ENCODE results near the gene SPTLC2.
"Not testable (repeated sequence)": the region's sequence is repeated elsewhere in the genome, so short reads cannot be mapped to it uniquely, and the experiment has no call there.

SPTLC2 gene

DNA sequence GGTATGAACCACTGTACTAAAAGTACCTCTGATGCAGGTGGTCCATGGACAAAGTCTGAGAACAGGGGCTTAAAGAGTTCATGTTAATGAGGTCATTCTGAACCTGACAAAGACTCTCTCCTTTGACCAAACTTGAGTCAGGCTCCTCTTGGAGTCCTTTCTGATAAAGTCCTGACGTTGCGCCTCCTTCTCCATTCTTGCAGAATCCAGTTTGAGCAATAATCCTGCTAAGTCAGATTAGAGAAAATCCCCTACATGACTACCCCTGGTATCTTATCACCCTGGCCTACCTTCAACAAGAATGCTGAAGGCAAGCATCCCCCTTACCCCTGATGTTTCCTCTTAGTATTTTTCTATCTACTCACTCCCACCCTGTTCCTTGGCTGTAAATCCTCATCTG, 71.9 kb downstream of the SPTLC2 start:
- DNase-seq = no peak

DNA sequence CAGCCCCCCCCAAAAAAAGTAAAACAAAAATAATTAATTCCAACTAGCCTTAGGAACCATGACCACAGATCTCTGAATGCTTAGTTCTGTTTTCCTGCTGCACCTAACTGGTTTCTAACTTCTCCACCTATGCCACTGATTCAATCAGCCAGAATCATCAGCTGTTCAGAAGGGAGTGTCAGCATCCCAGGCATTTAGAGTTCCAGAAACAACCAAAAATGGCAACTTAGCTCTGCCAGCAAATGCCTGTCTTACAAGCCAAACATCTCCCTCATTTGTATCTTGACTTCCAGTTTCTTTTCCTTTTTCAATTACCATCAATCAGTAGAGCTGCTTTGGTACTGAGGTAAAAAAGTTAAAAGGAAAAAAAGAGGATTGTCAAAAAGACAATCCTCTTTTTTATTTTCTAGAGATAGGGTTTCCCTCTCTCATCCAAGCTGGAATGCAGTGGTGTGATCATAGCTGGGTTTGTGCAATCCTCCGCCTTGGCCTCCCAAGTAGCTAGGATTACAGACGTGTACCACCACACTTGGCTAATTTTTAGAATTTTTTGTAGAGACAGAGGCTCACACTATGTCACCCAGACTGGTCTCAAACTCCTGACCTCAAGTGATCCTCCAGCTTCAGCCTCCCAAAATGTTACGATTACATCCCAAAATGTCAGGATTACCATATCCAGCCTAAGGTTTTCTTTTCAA, 72.7 kb downstream of the SPTLC2 start:
- DNase-seq = no peak

DNA sequence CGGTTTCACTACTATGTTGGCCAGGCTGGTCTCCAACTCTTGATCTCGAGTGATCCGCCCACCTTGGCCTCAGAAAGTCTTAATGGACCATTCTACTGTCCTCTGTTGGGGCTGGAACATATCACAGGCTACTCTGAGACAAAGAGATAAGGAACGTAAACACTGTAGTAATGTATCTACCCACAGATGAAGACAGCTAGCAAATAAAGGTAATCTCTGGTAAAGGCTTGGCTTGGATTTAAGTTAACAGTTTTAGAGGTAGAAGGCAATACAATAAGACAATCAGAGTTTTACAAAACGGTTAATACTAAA, 73.2 kb downstream of the SPTLC2 start:
- DNase-seq = no peak

DNA sequence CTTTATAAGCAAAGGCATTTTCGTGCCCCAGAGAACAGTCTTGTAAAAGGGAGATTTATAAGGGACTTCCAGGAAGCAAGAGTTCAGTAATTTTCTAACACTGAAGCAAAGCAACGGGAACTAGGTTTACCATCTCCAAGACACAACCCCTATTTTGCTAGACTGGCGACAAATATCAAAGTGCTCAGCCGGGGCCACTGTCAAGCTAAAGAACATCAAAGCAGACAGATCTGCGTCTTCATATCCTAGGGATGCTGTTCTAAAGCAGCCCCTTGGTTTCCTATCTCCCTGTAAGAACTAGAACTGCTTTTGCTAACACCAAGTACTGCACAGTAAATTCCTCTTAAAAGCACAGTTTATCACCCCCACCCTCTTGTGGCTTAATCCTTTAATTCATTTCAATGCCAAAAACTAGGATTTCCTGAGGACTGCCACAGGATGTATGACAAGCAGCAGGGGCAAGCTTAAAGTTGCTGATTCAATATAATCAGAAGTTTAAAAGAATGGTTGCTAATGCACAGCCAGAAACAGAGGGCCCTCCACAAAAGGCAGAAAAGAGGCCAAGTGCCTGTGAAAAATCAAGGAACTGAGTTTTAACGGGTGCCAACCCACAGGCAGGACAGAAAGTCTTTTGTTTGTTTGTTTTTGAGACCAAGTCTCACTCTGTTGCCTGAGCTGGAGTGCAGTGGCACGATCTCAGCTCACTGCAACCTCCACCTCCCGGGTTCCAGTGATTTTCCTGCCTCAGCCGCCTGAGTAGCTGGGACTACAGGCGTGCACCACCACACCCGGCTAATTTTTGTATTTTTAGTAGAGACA, 73.8 kb downstream of the SPTLC2 start:
- no peak for DNase-seq

DNA sequence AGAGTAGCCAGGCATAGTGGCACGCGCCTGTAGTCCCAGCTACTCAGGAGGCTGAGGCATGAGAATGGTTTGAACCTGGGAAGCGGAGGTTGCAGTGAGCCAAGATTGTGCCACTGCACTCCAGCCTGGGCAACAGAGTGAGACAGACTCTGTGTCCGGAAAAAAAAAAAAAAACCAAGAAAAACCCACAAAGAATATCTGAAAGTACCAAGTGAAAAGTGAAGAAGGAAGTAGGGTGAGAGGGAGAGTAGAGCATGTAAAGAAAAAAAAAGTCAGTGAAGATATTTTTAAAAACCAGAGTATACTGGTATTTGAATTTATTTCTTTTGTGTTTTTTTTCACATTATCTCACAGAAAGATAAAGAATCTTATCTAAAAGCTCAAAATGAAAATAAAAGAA, 74.5 kb downstream of the SPTLC2 start:
- no peak for DNase-seq

DNA sequence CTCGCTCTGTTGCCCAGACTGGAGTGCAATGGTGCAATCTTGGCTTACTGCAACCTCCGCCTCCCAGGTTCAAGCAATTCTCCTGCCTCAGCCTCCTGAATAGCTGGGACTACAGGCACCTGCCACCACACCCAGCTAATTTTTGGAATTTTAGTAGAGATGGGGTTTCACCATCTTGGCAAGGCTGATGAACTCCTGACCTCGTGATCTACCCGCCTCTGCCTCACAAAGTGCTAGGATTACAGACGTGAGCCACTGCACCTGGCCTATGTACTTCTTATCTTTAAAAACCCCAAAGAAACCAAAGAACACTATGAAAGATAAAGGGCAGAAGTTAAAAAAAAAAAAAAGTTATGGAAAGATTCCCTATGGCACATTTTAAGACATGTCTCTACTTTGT, 79.5 kb downstream of the SPTLC2 start:
- DNase-seq = not testable (repeated sequence)

DNA sequence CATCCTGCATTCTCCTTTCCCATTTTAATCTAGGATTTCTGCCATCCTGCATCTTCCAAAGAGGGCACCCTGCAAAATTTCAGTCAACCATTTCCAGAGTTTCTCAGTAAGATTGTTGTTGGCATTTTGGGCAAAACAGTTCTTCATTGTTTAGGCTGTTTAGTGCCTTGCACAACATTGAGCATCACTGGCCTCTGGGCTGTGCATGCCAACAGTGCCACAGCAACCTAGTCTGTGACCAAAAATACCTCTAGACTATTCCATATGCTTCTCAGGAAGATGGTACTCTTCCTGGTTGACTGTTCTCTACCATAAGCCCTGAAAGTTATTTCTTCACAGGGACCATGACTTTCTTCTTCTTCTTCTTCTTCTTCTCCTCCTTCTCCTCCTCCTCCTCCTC, 85.4 kb downstream of the SPTLC2 start:
- no peak for DNase-seq

DNA sequence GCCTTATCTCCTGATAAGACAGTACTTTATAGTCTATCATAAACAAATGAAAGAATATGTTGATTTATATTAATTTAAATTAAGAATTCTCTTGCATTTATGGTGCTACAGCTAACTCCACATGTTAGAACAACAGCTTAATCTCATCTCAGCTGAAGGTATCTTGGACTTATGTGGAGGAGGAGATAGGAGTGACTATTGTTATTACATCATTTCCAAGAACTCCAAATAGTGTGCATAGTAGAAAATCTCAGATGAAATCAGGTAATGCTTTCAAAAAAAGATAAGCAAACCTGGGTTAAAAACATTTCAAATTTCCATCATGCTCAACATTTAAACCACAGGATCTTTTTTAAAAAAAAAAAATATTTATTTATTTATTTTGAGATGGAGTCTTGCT, 86.5 kb downstream of the SPTLC2 start:
- no peak for DNase-seq

DNA sequence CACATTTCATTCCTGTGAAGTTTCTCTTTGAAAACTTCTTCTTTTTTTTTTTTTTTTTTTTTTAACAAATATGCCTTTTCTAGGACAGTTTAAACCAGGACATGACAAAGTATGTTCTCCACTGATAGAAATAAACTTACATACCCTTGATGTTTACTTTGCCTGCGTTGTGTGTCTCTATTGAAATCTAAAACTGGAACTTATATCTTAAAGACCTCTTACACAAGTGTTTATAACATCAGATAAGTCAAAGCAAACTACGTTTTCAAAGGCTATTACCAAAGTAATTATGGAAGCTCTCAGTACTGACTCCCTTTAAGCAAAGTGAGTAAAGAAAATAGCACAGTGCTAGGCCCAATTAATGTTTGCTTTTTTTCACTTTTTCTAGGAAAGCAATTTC, 87.2 kb downstream of the SPTLC2 start:
- DNase-seq = no peak

DNA sequence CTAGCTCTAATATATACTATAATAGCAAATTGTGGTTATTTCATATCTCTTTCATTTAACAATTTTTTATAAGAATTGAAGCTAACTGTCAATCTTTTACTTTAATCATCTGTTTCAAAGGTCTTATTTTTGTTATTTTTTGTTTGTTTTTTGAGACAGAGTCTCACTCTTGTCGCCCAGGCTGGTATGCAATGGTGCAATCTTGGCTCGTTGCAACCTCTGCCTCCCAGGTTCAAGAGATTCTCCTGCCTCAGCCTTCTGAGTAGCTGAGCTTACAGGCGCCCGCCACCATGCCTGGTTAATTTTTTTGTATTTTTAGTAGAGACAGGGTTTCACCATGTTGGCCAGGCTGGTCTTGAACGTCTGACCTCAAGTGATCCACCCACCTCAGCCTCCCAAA, 87.7 kb downstream of the SPTLC2 start:
- DNase-seq = not testable (repeated sequence)

DNA sequence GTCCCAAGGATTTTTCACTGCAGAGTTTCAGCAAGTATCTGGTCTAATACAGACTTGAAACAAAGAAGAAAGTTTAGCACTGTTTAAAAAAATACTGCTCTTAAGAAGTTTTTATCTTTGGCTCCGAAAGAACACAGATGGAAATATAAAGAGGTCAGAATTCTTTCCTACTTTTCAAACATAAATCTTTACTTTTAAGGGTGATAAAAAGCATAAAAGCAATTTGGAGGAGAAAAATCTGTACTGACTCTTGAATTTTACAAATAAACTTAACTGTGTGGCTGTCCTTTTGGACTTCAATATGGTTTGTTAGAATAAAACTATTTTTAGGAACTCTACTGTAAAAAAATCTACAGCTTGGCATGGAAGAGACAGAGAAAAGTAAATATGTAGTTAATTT, 90.2 kb downstream of the SPTLC2 start:
- no peak for DNase-seq

DNA sequence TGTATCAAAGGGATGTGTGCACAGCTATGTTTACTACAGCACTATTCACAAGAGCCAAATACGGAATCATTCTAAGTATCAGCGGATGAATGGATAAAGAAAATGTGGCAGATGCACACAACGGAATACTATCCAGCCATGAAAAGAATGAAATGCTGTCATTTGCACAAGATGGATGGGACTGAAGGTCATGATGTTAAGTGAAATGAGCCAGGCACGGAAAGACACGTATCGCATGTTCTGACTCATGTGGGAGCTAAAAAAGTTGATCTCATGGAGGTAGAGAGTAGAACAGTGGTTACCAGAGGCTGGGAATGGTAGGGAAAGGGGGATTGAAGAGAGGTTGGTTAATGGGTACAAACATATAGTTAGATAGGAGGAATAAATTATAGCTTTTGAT, 91.9 kb downstream of the SPTLC2 start:
- DNase-seq = no peak

DNA sequence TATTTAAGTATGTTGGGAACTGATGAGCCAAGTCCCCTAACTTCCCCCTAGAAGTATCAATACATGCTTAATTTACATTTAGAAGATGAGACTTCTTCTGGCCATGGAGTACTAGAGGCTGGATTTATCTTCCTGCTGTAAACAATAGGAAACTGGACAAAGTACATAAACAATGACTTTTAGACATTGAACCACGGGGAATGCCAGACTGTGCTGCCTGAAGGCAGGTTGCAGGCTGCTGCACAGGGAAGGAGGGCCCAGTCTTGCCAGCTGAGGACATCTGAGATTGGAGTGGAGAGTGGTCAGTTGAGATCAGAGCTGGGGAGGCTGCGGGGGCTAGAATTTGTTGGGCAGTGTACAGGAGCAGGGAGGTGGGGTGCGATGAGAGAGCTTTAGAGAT, 93.3 kb downstream of the SPTLC2 start:
- DNase-seq = no peak

DNA sequence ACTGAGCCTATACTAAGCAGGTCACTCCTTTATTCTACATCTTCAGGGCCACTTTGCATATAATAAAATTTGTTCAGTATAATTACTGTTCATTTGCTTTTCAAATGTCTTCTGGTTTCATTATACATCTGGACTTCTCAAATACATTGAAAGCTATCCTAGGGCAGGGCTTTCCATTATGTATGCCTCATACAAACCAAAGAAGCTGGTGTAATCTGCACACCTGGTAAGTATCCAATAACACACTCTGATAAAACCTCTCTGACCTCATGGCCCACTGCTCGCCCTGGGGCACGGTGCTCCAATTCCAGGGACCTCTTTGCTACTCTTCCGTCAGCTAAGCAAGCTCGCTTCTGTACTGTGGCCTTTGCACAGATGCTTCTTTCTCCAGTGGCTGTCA, 95.9 kb downstream of the SPTLC2 start:
- DNase-seq = no peak

DNA sequence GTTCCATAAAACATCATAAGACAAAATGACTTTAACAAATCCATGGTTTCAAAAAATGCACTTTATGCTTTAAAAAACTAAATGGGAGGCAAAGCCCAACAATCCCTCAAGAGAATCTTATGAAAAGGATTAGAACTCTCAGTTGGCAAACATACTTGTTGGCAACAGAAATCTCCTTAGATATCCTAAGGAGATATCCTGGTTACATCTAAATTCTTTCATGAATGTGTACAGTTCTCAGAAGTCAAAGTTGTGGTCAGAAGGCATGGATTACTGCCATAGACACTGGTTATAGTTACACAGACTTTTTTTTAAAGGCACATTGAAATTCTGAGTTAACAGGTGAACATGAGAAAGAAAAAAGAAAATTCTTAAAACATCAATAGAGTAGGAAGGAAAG, 100.3 kb downstream of the SPTLC2 start:
- DNase-seq = no peak

DNA sequence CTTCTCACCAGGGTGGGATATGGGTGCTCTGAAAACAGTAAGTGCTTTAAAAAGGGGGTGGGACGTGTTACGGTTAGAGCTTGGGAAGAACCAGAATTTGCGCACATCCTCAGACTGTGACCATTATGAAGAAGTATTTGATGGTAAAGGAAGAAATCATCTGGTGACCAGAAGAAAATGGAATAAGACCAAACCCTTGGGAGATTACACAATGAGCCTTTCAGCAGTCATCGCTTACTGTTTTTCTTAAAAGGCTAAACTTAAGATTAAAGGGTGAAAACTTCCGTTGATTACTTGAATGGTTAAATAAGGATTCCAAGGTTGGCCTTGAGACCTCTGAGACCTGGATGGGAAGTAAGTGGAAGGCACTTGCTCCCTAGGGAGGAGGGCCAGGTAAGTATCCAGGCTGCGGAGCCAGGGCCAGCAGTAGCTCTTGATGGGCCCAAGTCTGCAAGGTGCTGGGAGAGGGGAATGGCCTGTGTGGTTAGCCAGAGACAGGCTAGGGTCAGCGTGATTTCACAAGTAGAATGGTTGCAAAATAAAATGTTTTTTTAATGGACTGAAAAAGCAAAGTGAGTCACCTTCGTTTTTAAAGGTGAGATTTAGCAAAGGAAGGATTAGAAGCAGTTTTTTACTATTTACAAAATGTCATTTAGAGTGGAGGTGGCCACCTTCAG, 104.8 kb downstream of the SPTLC2 start:
- DNase-seq = no peak

DNA sequence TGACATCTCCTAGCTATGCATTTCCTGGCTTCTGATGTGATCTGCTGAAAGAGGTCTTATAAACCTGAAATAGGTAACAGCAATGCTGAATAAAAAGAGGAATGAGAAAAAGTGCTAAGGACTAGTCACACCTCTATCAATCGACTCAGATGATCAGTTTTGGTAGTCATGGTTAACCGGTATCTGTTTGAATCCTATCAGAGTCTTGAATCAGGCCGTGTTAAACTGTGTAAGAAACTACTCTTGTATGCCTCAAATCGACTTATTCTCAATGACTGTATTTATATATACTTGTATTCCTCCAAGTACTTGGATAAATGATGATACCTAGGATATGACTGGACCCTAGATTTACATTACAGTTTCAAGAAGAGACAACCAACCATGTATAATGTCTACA, 107.1 kb downstream of the SPTLC2 start:
- no peak for DNase-seq

DNA sequence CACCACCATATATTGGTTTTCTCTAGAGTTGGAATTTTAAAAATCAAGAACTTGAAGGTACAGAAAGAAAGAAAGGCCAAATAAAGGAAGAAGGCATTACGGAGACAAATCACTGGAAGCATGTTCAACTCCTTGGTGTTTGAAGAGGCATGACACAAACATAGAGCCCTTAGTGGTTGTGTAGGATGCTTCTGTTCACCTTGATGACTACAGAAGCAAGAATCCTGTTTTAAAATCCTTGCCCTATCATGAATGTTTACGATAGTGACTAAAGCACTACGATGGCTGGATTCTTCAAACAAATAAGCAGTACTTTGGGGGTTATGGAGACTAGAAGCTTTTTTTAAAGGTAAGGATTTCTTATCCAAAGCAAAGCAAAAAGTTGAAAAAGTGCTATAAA, 107.6 kb downstream of the SPTLC2 start:
- no peak for DNase-seq

DNA sequence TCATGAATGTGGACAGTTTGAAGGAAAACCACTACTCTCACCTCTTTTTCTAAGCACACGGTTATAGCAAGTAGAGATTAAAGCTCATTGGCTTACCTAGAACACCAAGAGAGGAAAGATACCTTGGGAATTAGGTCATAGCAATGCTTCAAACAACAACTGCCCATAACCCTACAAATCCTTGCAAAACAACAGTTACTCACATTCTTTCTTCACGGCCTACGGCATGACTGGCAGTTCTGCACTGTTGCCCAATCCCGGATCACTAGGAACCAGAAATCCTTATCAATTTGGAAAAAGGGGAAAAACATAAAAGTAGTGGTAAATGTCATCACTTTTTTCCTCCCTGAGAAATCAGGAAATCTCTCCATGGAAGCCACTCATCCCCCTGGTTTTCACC, 108.2 kb downstream of the SPTLC2 start:
- no peak for DNase-seq

DNA sequence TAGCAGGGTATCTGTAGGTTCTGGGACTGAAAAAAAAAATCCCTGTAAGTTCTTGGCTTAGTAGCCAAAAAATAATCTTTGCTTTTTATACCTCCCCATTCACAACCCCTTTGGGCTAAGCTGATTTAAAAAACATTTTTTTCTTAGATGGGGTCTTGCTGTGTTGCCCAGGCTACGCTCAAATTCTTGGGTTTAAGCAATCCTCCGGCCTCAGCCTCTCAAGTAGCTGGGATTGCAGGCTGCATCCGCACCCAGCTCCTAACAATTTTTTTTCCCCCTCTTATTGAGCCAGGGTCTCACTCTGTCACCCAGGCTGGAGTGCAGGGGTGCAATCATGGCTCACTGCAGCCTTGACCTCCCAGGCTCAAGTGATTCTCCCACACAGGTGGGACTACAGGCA, 108.7 kb downstream of the SPTLC2 start:
- no peak for DNase-seq

DNA sequence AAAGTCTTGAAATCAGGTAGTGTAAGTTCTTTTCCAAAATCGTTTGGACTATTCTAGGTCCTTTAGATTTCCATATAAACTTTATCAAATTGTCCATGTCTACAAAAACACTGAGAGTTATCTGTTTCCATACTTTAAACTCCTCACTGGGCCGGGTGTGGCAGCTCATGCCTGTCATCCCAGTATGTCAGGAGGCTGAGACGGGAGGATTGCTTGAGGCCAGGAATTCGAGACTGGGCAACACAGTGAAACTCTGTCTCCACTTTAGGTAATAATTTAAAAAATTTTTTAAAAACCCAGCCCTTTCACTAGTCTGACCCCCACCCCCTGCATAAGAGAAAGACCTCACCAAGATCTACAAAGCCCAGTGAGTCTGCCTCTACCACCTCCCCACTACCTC, 111.4 kb downstream of the SPTLC2 start:
- no peak for DNase-seq

DNA sequence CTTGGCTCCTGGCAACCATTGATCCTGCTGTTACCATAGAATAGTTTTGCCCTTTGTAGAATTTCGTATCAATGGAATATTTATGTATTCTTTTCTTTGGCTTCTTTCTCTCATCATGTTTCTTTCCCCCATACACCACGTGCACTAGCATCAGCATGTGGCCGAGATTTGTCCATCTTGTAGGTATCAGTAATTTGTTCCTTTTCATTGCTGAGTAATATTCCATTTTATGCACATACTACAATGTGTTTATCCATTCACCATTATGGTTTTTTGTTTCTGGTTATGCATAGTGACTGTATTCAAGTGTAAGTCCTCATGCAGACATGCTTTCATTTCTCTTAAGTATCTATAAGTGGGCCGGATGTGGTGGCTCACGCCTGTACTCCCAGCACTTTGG, 113.3 kb downstream of the SPTLC2 start:
- DNase-seq = no peak

DNA sequence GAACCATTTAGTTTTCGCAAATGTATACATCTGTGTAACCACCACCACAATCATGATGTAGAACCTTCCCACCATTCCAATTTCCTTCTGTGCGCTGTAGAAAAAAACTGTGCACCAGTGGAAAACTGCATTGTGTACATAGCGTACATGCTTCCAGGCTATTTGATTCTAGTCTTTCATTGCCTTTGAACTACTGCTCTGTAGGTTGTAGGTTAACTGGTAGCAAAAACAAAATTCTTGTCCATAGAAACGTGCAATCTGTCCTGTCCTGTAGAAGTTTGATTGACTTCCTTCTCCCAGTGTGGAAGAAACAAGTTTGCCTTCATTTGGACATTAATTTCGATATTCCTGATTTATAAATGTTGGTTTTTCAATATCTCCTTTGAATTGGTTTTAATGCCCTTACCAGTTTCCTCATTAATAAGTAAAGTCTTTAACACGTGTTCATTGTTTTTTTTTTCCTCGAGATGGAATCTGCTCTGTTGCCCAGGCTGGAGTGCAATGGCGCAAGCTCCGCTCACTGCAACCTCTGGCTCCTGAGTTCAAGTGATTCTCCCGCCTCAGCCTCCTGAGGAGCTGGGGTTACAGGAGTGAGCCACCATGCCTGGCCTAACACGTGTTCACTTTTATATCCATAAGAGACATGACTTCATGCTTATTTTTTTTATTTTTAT, 114.2 kb downstream of the SPTLC2 start:
- DNase-seq = no peak
